ENCODE data around the gene ZNF668. TPM values are rescaled to one million over a fixed set of nuclear protein-coding genes. Genes with fewer than 3 reads are reported as not detected.
A peak's percentile ranks its signal among the peaks of the same experiment; 100 is the strongest.

The ZNF668 gene
- total and polyA plus RNA-seq, 2 of the 13 experiments (the other 11 are each of a cell fraction or from before 2014, with no cell fraction given) = 3.8 to 9.8 TPM

DNA sequence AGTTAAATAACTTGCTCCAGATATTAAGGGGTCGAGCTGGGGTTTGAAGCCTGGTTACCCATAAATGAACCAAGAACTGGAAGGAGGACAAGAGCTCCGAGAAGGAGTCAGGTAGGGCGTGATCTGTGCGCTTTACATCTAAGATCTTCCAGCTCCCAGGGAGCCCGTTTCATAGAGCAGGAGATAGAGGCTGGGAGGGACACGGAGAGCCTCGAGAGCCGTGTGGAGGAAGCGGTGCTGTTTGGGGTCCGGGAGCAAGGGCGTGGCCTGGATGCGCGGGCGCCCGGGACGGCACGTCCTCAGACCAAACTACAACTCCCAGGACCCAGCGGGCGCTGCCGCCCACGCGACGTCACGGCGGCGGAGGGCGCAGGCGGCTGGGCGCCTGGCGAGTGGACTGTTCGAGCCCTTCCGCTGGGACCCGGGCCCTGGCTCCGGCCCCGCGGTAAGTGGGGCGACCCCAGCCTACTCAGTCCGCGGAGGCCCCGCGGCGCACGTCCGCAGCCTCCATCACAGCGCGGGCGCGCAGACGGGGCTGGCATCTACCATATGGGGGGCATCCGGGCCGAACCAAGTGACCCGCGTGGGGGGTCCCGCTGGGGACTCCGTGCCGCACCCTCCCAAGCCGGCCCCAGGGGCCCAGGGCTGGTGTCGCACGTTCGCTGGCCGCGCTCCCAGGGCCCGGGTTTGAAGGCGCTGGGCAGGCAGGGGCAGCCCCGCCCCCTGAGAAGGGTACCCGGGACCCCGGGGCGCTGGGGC lies 34.2 kb upstream of the ZNF668 start, which contains the start of gene BCKDK (continued):
- TF ChIP-seq, protein P1, sequence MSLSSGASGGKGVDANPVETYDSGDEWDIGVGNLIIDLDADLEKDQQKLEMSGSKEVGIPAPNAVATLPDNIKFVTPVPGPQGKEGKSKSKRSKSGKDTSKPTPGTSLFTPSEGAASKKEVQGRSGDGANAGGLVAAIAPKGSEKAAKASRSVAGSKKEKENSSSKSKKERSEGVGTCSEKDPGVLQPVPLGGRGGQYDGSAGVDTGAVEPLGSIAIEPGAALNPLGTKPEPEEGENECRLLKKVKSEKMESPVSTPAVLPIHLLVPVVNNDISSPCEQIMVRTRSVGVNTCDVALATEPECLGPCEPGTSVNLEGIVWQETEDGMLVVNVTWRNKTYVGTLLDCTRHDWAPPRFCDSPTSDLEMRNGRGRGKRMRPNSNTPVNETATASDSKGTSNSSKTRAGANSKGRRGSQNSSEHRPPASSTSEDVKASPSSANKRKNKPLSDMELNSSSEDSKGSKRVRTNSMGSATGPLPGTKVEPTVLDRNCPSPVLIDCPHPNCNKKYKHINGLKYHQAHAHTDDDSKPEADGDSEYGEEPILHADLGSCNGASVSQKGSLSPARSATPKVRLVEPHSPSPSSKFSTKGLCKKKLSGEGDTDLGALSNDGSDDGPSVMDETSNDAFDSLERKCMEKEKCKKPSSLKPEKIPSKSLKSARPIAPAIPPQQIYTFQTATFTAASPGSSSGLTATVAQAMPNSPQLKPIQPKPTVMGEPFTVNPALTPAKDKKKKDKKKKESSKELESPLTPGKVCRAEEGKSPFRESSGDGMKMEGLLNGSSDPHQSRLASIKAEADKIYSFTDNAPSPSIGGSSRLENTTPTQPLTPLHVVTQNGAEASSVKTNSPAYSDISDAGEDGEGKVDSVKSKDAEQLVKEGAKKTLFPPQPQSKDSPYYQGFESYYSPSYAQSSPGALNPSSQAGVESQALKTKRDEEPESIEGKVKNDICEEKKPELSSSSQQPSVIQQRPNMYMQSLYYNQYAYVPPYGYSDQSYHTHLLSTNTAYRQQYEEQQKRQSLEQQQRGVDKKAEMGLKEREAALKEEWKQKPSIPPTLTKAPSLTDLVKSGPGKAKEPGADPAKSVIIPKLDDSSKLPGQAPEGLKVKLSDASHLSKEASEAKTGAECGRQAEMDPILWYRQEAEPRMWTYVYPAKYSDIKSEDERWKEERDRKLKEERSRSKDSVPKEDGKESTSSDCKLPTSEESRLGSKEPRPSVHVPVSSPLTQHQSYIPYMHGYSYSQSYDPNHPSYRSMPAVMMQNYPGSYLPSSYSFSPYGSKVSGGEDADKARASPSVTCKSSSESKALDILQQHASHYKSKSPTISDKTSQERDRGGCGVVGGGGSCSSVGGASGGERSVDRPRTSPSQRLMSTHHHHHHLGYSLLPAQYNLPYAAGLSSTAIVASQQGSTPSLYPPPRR (CRISPR knock-in tag; IDR thresholded peaks at IDR 0.05; ENCODE audit: borderline replicate concordance) = no peak
- TF ChIP-seq PHB2 (IDR thresholded peaks at IDR 0.05; ENCODE audit: partially characterized antibody) (no peak), GABPB1 (CRISPR knock-in tag; IDR thresholded peaks at IDR 0.05) (peak; percentile 94), ZNF296 (CRISPR knock-in tag; conservative IDR thresholded peaks at IDR 0.05) (no peak), KLF15 (CRISPR knock-in tag; IDR thresholded peaks at IDR 0.05; ENCODE audit: borderline replicate concordance) (no peak), ZNF772 (CRISPR knock-in tag; IDR thresholded peaks at IDR 0.05) (peak; percentile 58; the same call in 1 of the 2 replicates), MBNL3 (CRISPR knock-in tag; conservative IDR thresholded peaks at IDR 0.05) (no peak), TAF15 (IDR thresholded peaks at IDR 0.05; ENCODE audit: low read depth, low read length, poor library complexity, severe bottlenecking) (peak; percentile 76), ELF1 (CRISPR knock-in tag; IDR thresholded peaks at IDR 0.05) (peak; percentile 42), ZNF350 (CRISPR knock-in tag; IDR thresholded peaks at IDR 0.05; ENCODE audit: borderline replicate concordance, low read depth) (peak; percentile 16; the same call in 1 of the 2 replicates), NFE2L2 (IDR thresholded peaks at IDR 0.05; ENCODE audit: low read length) (no peak), RXRB (CRISPR knock-in tag; IDR thresholded peaks at IDR 0.05; ENCODE audit: borderline replicate concordance) (peak; percentile 52; the same call in 1 of the 2 replicates)
- TF ChIP-seq, protein P2, sequence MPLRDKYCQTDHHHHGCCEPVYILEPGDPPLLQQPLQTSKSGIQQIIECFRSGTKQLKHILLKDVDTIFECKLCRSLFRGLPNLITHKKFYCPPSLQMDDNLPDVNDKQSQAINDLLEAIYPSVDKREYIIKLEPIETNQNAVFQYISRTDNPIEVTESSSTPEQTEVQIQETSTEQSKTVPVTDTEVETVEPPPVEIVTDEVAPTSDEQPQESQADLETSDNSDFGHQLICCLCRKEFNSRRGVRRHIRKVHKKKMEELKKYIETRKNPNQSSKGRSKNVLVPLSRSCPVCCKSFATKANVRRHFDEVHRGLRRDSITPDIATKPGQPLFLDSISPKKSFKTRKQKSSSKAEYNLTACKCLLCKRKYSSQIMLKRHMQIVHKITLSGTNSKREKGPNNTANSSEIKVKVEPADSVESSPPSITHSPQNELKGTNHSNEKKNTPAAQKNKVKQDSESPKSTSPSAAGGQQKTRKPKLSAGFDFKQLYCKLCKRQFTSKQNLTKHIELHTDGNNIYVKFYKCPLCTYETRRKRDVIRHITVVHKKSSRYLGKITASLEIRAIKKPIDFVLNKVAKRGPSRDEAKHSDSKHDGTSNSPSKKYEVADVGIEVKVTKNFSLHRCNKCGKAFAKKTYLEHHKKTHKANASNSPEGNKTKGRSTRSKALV (CRISPR knock-in tag; IDR thresholded peaks at IDR 0.05) = peak; percentile 84; the same call in 1 of the 2 replicates
- TF ChIP-seq, protein P3, sequence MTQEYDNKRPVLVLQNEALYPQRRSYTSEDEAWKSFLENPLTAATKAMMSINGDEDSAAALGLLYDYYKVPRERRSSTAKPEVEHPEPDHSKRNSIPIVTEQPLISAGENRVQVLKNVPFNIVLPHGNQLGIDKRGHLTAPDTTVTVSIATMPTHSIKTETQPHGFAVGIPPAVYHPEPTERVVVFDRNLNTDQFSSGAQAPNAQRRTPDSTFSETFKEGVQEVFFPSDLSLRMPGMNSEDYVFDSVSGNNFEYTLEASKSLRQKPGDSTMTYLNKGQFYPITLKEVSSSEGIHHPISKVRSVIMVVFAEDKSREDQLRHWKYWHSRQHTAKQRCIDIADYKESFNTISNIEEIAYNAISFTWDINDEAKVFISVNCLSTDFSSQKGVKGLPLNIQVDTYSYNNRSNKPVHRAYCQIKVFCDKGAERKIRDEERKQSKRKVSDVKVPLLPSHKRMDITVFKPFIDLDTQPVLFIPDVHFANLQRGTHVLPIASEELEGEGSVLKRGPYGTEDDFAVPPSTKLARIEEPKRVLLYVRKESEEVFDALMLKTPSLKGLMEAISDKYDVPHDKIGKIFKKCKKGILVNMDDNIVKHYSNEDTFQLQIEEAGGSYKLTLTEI (CRISPR knock-in tag; conservative IDR thresholded peaks at IDR 0.05) = no peak
- TF ChIP-seq, protein P4, sequence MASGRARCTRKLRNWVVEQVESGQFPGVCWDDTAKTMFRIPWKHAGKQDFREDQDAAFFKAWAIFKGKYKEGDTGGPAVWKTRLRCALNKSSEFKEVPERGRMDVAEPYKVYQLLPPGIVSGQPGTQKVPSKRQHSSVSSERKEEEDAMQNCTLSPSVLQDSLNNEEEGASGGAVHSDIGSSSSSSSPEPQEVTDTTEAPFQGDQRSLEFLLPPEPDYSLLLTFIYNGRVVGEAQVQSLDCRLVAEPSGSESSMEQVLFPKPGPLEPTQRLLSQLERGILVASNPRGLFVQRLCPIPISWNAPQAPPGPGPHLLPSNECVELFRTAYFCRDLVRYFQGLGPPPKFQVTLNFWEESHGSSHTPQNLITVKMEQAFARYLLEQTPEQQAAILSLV (CRISPR knock-in tag; IDR thresholded peaks at IDR 0.05; ENCODE audit: borderline replicate concordance) = peak; percentile 91; the same call in 1 of the 2 replicates
- TF ChIP-seq, protein P5, sequence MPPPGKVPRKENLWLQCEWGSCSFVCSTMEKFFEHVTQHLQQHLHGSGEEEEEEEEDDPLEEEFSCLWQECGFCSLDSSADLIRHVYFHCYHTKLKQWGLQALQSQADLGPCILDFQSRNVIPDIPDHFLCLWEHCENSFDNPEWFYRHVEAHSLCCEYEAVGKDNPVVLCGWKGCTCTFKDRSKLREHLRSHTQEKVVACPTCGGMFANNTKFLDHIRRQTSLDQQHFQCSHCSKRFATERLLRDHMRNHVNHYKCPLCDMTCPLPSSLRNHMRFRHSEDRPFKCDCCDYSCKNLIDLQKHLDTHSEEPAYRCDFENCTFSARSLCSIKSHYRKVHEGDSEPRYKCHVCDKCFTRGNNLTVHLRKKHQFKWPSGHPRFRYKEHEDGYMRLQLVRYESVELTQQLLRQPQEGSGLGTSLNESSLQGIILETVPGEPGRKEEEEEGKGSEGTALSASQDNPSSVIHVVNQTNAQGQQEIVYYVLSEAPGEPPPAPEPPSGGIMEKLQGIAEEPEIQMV (CRISPR knock-in tag; IDR thresholded peaks at IDR 0.05; ENCODE audit: low read depth) = peak; percentile 21; the same call in 1 of the 2 replicates

All from HepG2 (cell line).